ENCODE measurements around the gene CCDC88C.

The CCDC88C gene

DNA sequence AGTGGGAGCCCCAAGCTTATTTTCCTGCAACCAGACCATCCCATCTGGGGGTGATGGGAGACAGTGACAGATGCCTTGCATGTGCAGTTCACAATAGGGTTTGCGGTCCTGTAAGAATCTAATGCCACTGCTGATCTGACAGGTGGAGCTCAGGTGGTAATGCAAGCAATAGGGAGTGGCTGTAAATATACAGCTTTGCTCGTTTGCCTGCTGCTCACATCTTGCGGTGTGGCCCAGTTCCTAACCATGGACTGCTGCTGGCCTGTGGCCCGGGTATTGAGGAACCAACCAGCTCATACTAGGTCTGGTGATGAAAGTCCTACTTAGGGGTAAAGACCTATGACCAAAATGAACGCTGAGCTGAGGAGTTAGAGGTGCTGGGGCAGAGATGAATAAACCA, 36.1 kb upstream of the CCDC88C start:
- ATAC-seq (ENCODE audit: insufficient read depth, low read depth) = peak; percentile 32; the same call in 2 of the 3 replicates
- Histone ChIP-seq H2AFZ (ENCODE audit: low read depth, low read length) (no peak overlapping the region), H3K9ac (ENCODE audit: low read depth, low read length) (no peak overlapping the region), H3K9me3 (ENCODE audit: insufficient read depth, low read length, severe bottlenecking) (no peaks in the 10 kb centered on the region), H3K4me2 (ENCODE audit: insufficient read depth, low read length) (no peak overlapping the region), H4K20me1 (ENCODE audit: insufficient read depth, low read length) (peaks cover 4% of the 10 kb centered on the region; the same call in 1 of the 2 replicates), H3K4me3 (ENCODE audit: low read depth in 1 of 2, low read length in 2 of 2) (no peak overlapping the region), H3K79me2 (ENCODE audit: insufficient read depth, low read length) (no peaks in the 10 kb centered on the region), H3K27ac (ENCODE audit: low read length) (no peak overlapping the region), H3K4me1 (ENCODE audit: insufficient read depth, low read length) (no peaks in the 10 kb centered on the region), H3K27me3 (ENCODE audit: insufficient read depth, low read length, poor library complexity) (no peaks in the 10 kb centered on the region), H3K36me3 (ENCODE audit: insufficient read depth, low read length) (peaks cover 40% of the 10 kb centered on the region)
- no peak for TF ChIP-seq EZH2 (IDR thresholded peaks at IDR 0.05; ENCODE audit: borderline replicate concordance, low read depth, low read length, severe bottlenecking)
- TF ChIP-seq, protein P1, sequence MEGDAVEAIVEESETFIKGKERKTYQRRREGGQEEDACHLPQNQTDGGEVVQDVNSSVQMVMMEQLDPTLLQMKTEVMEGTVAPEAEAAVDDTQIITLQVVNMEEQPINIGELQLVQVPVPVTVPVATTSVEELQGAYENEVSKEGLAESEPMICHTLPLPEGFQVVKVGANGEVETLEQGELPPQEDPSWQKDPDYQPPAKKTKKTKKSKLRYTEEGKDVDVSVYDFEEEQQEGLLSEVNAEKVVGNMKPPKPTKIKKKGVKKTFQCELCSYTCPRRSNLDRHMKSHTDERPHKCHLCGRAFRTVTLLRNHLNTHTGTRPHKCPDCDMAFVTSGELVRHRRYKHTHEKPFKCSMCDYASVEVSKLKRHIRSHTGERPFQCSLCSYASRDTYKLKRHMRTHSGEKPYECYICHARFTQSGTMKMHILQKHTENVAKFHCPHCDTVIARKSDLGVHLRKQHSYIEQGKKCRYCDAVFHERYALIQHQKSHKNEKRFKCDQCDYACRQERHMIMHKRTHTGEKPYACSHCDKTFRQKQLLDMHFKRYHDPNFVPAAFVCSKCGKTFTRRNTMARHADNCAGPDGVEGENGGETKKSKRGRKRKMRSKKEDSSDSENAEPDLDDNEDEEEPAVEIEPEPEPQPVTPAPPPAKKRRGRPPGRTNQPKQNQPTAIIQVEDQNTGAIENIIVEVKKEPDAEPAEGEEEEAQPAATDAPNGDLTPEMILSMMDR (IDR thresholded peaks at IDR 0.05; ENCODE audit: borderline replicate concordance, extremely low read depth, low read length, poor library complexity, severe bottlenecking) = no peak
- DNase-seq = no peak

DNA sequence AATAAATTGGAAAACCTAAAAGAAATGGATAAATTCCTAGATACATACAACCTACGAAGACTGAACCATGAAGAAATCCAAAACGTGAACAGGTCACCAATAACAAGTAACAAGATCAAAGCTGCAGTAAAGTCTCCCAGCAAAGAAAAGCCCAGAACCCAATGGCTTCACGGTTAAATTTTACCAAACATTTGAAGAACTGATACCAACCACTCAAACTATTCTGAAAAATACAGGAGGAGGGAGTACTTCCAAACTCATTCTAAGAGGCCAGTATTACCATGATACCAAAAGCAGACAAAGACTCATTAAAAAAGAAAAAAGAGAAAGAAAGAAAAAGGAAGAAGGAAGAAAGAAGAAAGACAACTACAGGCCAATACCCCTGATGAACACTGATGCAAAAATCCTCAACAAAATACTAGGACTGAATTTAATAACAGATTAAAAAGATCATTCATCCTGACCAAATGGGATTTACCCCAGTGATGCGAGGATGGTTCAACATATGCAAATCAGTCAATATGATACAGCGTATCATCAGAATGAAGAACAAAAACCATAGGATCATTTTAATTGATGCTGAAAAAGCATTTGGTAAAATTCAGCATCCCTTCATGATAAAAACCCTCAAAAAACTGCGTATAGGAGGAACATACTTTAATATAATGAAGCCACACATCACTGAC, 26.9 kb upstream of the CCDC88C start:
- Histone ChIP-seq H3K79me2 (ENCODE audit: insufficient read depth, low read length) (no peaks in the 10 kb centered on the region), H3K27ac (ENCODE audit: low read length) (no peak overlapping the region), H3K9me3 (ENCODE audit: insufficient read depth, low read length, severe bottlenecking) (no peaks in the 10 kb centered on the region), H3K9ac (ENCODE audit: low read depth, low read length) (no peak overlapping the region), H2AFZ (ENCODE audit: low read depth, low read length) (no peak overlapping the region), H3K4me3 (ENCODE audit: low read depth in 1 of 2, low read length in 2 of 2) (no peak overlapping the region), H3K4me1 (ENCODE audit: insufficient read depth, low read length) (no peaks in the 10 kb centered on the region), H4K20me1 (ENCODE audit: insufficient read depth, low read length) (no peaks in the 10 kb centered on the region), H3K27me3 (ENCODE audit: insufficient read depth, low read length, poor library complexity) (no peaks in the 10 kb centered on the region), H3K4me2 (ENCODE audit: insufficient read depth, low read length) (no peak overlapping the region), H3K36me3 (ENCODE audit: insufficient read depth, low read length) (no peaks in the 10 kb centered on the region)
- no peak for ATAC-seq (ENCODE audit: insufficient read depth, low read depth)
- TF ChIP-seq EZH2 (IDR thresholded peaks at IDR 0.05; ENCODE audit: borderline replicate concordance, low read depth, low read length, severe bottlenecking) = no peak
- TF ChIP-seq, protein P1 (IDR thresholded peaks at IDR 0.05; ENCODE audit: borderline replicate concordance, extremely low read depth, low read length, poor library complexity, severe bottlenecking) = no peak
- DNase-seq = no peak

DNA sequence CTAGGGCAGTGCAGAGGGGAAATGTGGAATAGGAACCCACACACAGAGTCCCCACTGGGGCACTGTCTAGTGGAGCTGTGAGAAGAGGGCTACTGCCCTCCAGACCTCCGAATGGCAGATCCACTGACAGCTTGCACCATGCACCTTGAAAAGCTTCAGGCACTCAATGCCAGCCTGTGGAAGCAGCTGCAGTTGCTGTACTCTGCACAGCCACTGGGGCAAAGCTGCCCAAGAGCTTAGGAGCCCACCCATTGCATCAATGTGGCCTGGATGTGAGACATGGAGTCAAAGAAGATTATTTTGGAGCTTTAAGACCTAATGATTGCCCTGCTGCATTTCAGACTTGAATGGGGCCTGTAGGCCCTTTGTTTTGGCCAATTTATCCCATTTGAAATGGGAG, 21.7 kb upstream of the CCDC88C start:
- TF ChIP-seq, protein P1 (IDR thresholded peaks at IDR 0.05; ENCODE audit: borderline replicate concordance, extremely low read depth, low read length, poor library complexity, severe bottlenecking) = peak; percentile 25
- no peak for TF ChIP-seq EZH2 (IDR thresholded peaks at IDR 0.05; ENCODE audit: borderline replicate concordance, low read depth, low read length, severe bottlenecking)
- DNase-seq (no peak), ATAC-seq (ENCODE audit: insufficient read depth, low read depth) (no peak)
- no peak overlapping the region for H3K27ac ChIP-seq (ENCODE audit: low read length)
- no peak overlapping the region for H3K4me2 ChIP-seq (ENCODE audit: insufficient read depth, low read length)
- no peak overlapping the region for H2AFZ ChIP-seq (ENCODE audit: low read depth, low read length)
- no peaks in the 10 kb centered on the region for H3K4me1 ChIP-seq (ENCODE audit: insufficient read depth, low read length)
- H3K36me3 ChIP-seq (ENCODE audit: insufficient read depth, low read length) = no peaks in the 10 kb centered on the region
- H3K27me3 ChIP-seq (ENCODE audit: insufficient read depth, low read length, poor library complexity) = no peaks in the 10 kb centered on the region
- H3K9me3 ChIP-seq (ENCODE audit: insufficient read depth, low read length, severe bottlenecking) = peaks cover 11% of the 10 kb centered on the region
- no peaks in the 10 kb centered on the region for H3K79me2 ChIP-seq (ENCODE audit: insufficient read depth, low read length)
- H4K20me1 ChIP-seq (ENCODE audit: insufficient read depth, low read length) = no peaks in the 10 kb centered on the region
- no peak overlapping the region for H3K9ac ChIP-seq (ENCODE audit: low read depth, low read length)
- no peak overlapping the region for H3K4me3 ChIP-seq (ENCODE audit: low read depth in 1 of 2, low read length in 2 of 2)

Measured in DND-41 (cell line).